ENCODE measurements around the gene DEFB131B. TPM values are rescaled to one million over a fixed set of nuclear protein-coding genes. Genes with fewer than 3 reads are reported as not detected.
"Not testable (repeated sequence)": the region's sequence is repeated elsewhere in the genome, so short reads cannot be mapped to it uniquely, and the experiment has no call there.

The DEFB131B gene
- total RNA-seq, 2 experiments from 2014 or later: not detected

DNA sequence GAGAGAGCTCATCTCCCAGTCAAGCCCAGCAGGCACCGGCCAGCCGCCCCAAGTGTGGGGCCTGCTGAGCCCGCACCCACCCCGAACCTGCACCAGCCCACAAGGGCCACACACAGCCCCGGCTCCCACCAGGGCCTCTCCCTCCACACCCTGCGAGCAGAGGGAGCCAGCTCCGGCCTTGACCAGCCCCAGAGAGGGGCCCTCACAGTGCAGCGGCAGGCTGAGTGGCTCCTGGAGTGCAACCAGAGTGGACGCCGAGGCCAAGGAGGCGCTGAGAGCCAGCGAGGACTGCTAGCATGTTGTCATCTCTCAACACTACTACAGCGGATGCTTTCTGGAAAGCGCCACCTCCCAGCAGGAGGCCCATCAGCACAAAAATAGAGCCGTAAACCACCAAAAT is 34.4 kb upstream of the DEFB131B start:
- no peaks in the 10 kb centered on the region for H3K9me3 ChIP-seq (ENCODE audit: low read length)
- H3K4me2 ChIP-seq (ENCODE audit: low read length): no peak overlapping the region
- no peaks in the 10 kb centered on the region for H3K36me3 ChIP-seq (ENCODE audit: insufficient read depth, low read length)
- no TSS peak for BruUV-seq (replicated peaks)
- intact Hi-C loops (cut with micrococcal nuclease; ENCODE audit: unreplicated experiment): no loop called here
- H4K20me1 ChIP-seq (ENCODE audit: insufficient read depth, low read length): no peaks in the 10 kb centered on the region
- no peaks in the 10 kb centered on the region for H3K79me2 ChIP-seq (ENCODE audit: insufficient read depth, low read depth, low read length)
- CTCF ChIA-PET (ENCODE audit: unreplicated experiment): no interaction called here
- POLR2A ChIA-PET: no interaction called here
- H2AFZ ChIP-seq (ENCODE audit: low read length): no peak overlapping the region
- H3K4me1 ChIP-seq (ENCODE audit: insufficient read depth, low read length, poor library complexity, severe bottlenecking): no peaks in the 10 kb centered on the region
- no peaks in the 10 kb centered on the region for H3K9me2 ChIP-seq (ENCODE audit: insufficient read depth, low read length)
- no peak overlapping the region for H3K27ac ChIP-seq (ENCODE audit: low read depth, low read length, poor library complexity, severe bottlenecking)
- TF ChIP-seq EZH2phosphoT487 (IDR thresholded peaks at IDR 0.05; ENCODE audit: borderline replicate concordance, low read depth, low read length): no peak
- TF ChIP-seq, protein P1, sequence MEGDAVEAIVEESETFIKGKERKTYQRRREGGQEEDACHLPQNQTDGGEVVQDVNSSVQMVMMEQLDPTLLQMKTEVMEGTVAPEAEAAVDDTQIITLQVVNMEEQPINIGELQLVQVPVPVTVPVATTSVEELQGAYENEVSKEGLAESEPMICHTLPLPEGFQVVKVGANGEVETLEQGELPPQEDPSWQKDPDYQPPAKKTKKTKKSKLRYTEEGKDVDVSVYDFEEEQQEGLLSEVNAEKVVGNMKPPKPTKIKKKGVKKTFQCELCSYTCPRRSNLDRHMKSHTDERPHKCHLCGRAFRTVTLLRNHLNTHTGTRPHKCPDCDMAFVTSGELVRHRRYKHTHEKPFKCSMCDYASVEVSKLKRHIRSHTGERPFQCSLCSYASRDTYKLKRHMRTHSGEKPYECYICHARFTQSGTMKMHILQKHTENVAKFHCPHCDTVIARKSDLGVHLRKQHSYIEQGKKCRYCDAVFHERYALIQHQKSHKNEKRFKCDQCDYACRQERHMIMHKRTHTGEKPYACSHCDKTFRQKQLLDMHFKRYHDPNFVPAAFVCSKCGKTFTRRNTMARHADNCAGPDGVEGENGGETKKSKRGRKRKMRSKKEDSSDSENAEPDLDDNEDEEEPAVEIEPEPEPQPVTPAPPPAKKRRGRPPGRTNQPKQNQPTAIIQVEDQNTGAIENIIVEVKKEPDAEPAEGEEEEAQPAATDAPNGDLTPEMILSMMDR (conservative IDR thresholded peaks at IDR 0.05; ENCODE audit: low read length): no peak
- no peak overlapping the region for H3K4me3 ChIP-seq (ENCODE audit: low read depth, low read length, poor library complexity, severe bottlenecking)
- no peak for DNase-seq (ENCODE audit: low spot score)

DNA sequence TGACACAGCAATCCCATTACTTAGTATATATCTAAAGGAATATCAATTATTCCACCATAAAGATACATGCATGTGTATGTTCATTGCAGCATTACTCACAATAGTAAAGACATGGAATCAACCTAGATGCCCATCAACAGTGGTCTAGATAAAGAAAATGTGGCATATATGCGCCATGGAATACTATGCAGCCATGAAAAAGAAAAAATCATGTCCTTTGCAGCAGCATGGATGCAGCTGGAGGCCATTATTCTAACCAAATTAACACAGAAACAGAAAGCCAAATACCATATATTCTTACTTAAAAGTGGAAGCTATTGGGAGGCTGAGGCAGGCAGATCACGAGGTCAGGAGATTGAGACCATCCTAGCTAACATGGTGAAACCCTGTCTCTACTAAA is 24.4 kb upstream of the DEFB131B start:
- H3K9me3 ChIP-seq (ENCODE audit: low read length); CTCF ChIA-PET (ENCODE audit: unreplicated experiment); H3K9me2 ChIP-seq (ENCODE audit: insufficient read depth, low read length); H3K4me3 ChIP-seq (ENCODE audit: low read depth, low read length, poor library complexity, severe bottlenecking); H3K4me1 ChIP-seq (ENCODE audit: insufficient read depth, low read length, poor library complexity, severe bottlenecking); H3K79me2 ChIP-seq (ENCODE audit: insufficient read depth, low read depth, low read length); DNase-seq (ENCODE audit: low spot score); POLR2A ChIA-PET; BruUV-seq (replicated peaks); H3K36me3 ChIP-seq (ENCODE audit: insufficient read depth, low read length); H3K4me2 ChIP-seq (ENCODE audit: low read length); intact Hi-C loops (cut with micrococcal nuclease; ENCODE audit: unreplicated experiment); H2AFZ ChIP-seq (ENCODE audit: low read length); H4K20me1 ChIP-seq (ENCODE audit: insufficient read depth, low read length); H3K27ac ChIP-seq (ENCODE audit: low read depth, low read length, poor library complexity, severe bottlenecking): not testable (repeated sequence)

DNA sequence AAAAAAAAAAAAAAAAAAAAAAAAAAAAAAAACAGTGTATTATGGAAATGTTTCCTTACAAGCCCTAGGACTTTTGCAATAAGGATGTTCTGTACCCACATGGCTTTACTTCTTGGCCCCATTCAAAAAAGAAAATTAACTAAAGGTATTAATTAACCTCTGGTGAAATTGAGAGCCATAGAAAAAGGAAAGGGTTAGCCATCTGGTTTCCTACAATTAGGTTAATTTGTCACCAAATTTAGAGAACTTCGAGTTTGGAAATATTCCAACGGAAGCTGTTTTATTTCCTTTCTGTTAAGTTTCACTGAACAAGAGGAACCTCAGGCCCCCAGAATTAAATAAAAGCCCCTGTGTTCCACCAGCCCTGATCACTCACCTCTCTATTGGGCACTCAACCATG is 22.4 kb upstream of the DEFB131B start:
- H3K4me2 ChIP-seq (ENCODE audit: low read length); DNase-seq (ENCODE audit: low spot score); H3K9me2 ChIP-seq (ENCODE audit: insufficient read depth, low read length); H4K20me1 ChIP-seq (ENCODE audit: insufficient read depth, low read length); H3K4me3 ChIP-seq (ENCODE audit: low read depth, low read length, poor library complexity, severe bottlenecking); H3K79me2 ChIP-seq (ENCODE audit: insufficient read depth, low read depth, low read length); BruUV-seq (replicated peaks); H3K27ac ChIP-seq (ENCODE audit: low read depth, low read length, poor library complexity, severe bottlenecking); H3K4me1 ChIP-seq (ENCODE audit: insufficient read depth, low read length, poor library complexity, severe bottlenecking); H3K36me3 ChIP-seq (ENCODE audit: insufficient read depth, low read length); H3K9me3 ChIP-seq (ENCODE audit: low read length); CTCF ChIA-PET (ENCODE audit: unreplicated experiment); H2AFZ ChIP-seq (ENCODE audit: low read length); intact Hi-C loops (cut with micrococcal nuclease; ENCODE audit: unreplicated experiment): not testable (repeated sequence)
- POLR2A ChIA-PET: interaction anchor here (0.6 kb wide), 1 partner anchor 128 kb away, joined by 4 read pairs; no protein-coding TSS in a partner anchor

DNA sequence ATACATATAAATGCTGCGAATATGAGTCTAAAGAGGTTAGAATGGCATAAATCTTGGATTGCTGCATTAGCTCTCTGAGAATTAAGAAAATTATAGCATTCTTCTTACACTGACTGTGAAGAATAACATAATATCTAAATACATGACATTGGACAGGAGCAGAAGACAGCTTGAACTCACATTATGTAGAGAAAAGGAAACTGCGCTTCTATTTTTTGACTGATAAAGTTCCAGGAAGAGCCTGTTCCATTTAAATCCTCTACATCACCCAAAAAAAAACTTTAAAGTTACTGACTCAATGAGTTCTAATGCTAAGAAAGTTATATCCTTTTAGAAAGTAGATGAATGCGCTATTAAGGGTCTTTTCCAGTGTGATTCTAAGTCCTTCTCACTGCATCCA is 17.4 kb upstream of the DEFB131B start:
- H3K9me2 ChIP-seq (ENCODE audit: insufficient read depth, low read length); H3K79me2 ChIP-seq (ENCODE audit: insufficient read depth, low read depth, low read length); H2AFZ ChIP-seq (ENCODE audit: low read length); H3K27ac ChIP-seq (ENCODE audit: low read depth, low read length, poor library complexity, severe bottlenecking); H3K36me3 ChIP-seq (ENCODE audit: insufficient read depth, low read length); H3K4me1 ChIP-seq (ENCODE audit: insufficient read depth, low read length, poor library complexity, severe bottlenecking); BruUV-seq (replicated peaks); CTCF ChIA-PET (ENCODE audit: unreplicated experiment); H4K20me1 ChIP-seq (ENCODE audit: insufficient read depth, low read length); H3K4me2 ChIP-seq (ENCODE audit: low read length); DNase-seq (ENCODE audit: low spot score); H3K9me3 ChIP-seq (ENCODE audit: low read length); intact Hi-C loops (cut with micrococcal nuclease; ENCODE audit: unreplicated experiment); H3K4me3 ChIP-seq (ENCODE audit: low read depth, low read length, poor library complexity, severe bottlenecking); POLR2A ChIA-PET: not testable (repeated sequence)
